IPS-18a (cell line): ENCODE results near the gene SGK1.
"Not testable (repeated sequence)": the region's sequence is repeated elsewhere in the genome, so short reads cannot be mapped to it uniquely, and the experiment has no call there.

Source experiments
- H3K27ac ChIP-seq: one replicate; pipeline ENCODE4 v1.5.1; 2013; ENCODE audit warnings: low read length
- H3K27me3 ChIP-seq: one replicate; pipeline ENCODE4 v1.6.1; 2013; ENCODE audit warnings: mild to moderate bottlenecking, low read length; ENCODE audit not compliant: control insufficient read depth, insufficient read depth
- H3K36me3 ChIP-seq: one replicate; pipeline ENCODE4 v1.6.1; 2013; ENCODE audit warnings: low read depth, low read length; ENCODE audit not compliant: control insufficient read depth
- H3K4me1 ChIP-seq: one replicate; pipeline ENCODE4 v1.6.1; 2013; ENCODE audit warnings: low read depth, low read length; ENCODE audit not compliant: control insufficient read depth
- H3K4me3 ChIP-seq: one replicate; pipeline ENCODE4 v1.5.1; 2013; ENCODE audit warnings: low read length
- H3K9ac ChIP-seq: one replicate; pipeline ENCODE4 v1.6.1; 2013; ENCODE audit warnings: mild to moderate bottlenecking, low read length, moderate library complexity
- H3K9me3 ChIP-seq: one replicate; pipeline ENCODE4 v1.6.1; 2013; ENCODE audit warnings: low read depth, low read length; ENCODE audit not compliant: control insufficient read depth

The SGK1 gene

DNA sequence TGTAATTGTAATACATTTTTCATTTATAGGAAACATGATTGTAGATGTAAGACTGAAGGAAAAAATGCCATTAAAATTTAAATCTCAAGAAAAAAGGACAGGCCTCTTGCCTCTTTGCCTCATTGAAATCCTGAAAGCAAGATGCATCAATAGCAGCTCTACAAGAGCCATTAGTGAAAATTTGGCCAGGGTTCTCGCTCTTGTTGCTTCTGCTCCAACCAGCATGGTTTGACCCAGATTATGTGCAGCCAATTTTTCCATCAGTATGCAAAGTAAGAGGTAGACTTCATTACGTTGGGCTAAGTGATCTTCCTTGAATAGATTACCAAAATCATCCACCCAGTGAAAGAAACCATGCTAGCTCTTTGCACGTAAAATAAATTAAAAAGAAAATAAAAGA is 106.6 kb downstream of the SGK1 start:
- Histone ChIP-seq H3K9ac (no peak overlapping the region), H3K36me3 (no peaks in the 10 kb centered on the region), H3K4me1 (no peaks in the 10 kb centered on the region), H3K27ac (no peak overlapping the region), H3K4me3 (no peak overlapping the region), H3K27me3 (no peaks in the 10 kb centered on the region), H3K9me3 (no peaks in the 10 kb centered on the region)

DNA sequence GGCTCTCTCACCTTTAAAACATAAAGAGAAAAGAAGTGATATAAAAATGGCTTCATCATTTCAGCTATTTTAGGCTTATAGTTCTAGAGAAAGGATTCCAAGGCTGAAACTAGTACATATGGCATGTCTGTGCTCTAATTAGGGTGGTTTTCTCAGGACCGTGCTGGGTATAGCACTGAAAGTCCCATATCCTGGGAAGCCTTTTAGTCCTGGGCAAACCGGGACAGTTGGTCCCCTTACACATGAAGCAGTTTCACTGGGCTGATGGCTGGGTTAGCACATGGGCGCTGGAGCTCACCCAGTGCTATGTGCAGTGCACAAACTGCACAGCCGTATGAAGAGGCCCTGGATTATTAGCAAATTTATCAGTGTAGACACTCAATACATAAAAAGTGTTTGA is 110.5 kb downstream of the SGK1 start:
- peaks cover 5% of the 10 kb centered on the region for H3K9me3 ChIP-seq
- no peak overlapping the region for H3K4me3 ChIP-seq
- H3K4me1 ChIP-seq: no peaks in the 10 kb centered on the region
- H3K9ac ChIP-seq: no peak overlapping the region
- H3K36me3 ChIP-seq: no peaks in the 10 kb centered on the region
- no peaks in the 10 kb centered on the region for H3K27me3 ChIP-seq
- H3K27ac ChIP-seq: no peak overlapping the region

GRCh38 chr6:134205366-134205765 is 112.5 kb downstream of the SGK1 start:
- H3K9ac ChIP-seq: no peak overlapping the region
- H3K27me3 ChIP-seq: no peaks in the 10 kb centered on the region
- no peak overlapping the region for H3K27ac ChIP-seq
- H3K36me3 ChIP-seq: no peaks in the 10 kb centered on the region
- no peaks in the 10 kb centered on the region for H3K4me1 ChIP-seq
- H3K9me3 ChIP-seq: peaks cover 5% of the 10 kb centered on the region
- H3K4me3 ChIP-seq: no peak overlapping the region

GRCh38 chr6:134204759-134205158 is 113.2 kb downstream of the SGK1 start:
- not testable (repeated sequence) for H3K9ac ChIP-seq, H3K27me3 ChIP-seq, H3K27ac ChIP-seq, H3K9me3 ChIP-seq, H3K4me1 ChIP-seq, H3K36me3 ChIP-seq, H3K4me3 ChIP-seq

GRCh38 chr6:134204031-134204430 is 113.9 kb downstream of the SGK1 start:
- H3K9me3 ChIP-seq: peaks cover 5% of the 10 kb centered on the region
- no peak overlapping the region for H3K9ac ChIP-seq
- no peaks in the 10 kb centered on the region for H3K27me3 ChIP-seq
- no peak overlapping the region for H3K4me3 ChIP-seq
- no peaks in the 10 kb centered on the region for H3K36me3 ChIP-seq
- H3K4me1 ChIP-seq: no peaks in the 10 kb centered on the region
- H3K27ac ChIP-seq: no peak overlapping the region

DNA sequence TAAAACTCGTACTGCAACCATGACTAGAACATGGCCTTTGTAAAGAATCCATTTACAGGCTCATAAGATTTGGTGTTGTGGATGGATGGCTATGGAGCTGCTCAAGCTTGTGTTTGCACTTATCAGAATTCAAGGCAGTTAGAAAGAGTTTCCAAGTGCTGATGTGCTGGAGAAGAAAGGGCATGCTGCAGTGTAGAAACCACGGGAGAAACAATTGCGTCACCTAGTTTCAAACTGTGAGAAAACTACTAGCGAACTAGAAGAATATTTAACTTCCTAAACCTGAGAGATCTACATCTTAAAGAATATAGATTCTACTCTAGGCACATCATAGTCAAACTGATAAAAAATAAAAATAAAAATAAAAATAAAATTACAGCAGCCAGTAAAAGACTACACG is 116.2 kb downstream of the SGK1 start:
- H3K9ac ChIP-seq: no peak overlapping the region
- H3K4me3 ChIP-seq: no peak overlapping the region
- no peaks in the 10 kb centered on the region for H3K27me3 ChIP-seq
- H3K4me1 ChIP-seq: no peaks in the 10 kb centered on the region
- no peak overlapping the region for H3K27ac ChIP-seq
- H3K36me3 ChIP-seq: no peaks in the 10 kb centered on the region
- peaks cover 5% of the 10 kb centered on the region for H3K9me3 ChIP-seq

DNA sequence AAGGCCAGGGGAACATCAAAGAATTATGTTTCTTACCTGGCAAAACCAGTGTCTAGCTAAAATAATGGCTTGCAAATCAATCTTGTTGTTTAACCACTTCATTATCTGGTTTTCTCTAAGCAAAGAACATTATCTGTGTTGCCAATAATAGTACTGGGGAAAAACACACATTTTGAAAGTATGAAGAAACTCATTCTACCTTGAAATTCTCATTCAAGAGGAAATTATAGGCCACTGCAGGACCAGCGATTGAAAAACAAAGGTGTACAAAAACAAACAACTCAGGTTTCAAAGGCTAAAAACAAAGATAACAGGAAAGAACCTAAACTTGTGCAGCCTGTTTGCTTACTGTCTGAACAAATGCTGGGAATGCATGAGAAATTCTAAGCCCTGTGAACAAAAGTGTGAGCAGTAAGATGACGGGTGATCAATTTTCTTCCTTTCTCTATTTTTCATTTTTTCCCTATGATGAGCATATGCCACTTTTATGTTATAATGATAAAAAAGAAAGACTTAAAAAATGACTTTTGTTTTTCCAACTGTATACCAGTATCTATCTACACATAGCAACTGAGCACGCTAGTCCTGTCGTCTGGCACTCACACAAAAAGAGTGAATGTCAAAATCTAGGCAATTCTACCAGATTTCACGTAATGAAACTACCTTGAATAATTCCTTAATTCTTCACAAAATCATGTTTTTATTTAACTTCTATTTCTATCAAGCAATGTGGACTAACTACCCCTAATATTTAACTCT is 117.9 kb downstream of the SGK1 start:
- Histone ChIP-seq H3K27me3 (no peaks in the 10 kb centered on the region), H3K4me3 (no peak overlapping the region), H3K9ac (no peak overlapping the region), H3K36me3 (no peaks in the 10 kb centered on the region), H3K4me1 (no peaks in the 10 kb centered on the region), H3K27ac (no peak overlapping the region), H3K9me3 (peaks cover 5% of the 10 kb centered on the region)

- no peak overlapping the region for H3K4me3 ChIP-seq
- no peaks in the 10 kb centered on the region for H3K36me3 ChIP-seq
- no peaks in the 10 kb centered on the region for H3K9me3 ChIP-seq
- no peak overlapping the region for H3K9ac ChIP-seq
- H3K4me1 ChIP-seq: peaks cover 4% of the 10 kb centered on the region
- no peaks in the 10 kb centered on the region for H3K27me3 ChIP-seq
- H3K27ac ChIP-seq: no peak overlapping the region
Measured at GRCh38 chr6:134198093-134198492, 119.8 kb downstream of the SGK1 start.

- not testable (repeated sequence) for H3K27ac ChIP-seq, H3K36me3 ChIP-seq, H3K4me3 ChIP-seq, H3K9ac ChIP-seq, H3K4me1 ChIP-seq, H3K27me3 ChIP-seq, H3K9me3 ChIP-seq
Measured at GRCh38 chr6:134197685-134198084, 120.2 kb downstream of the SGK1 start.

GRCh38 chr6:134196568-134197193 is 121.2 kb downstream of the SGK1 start:
- Histone ChIP-seq H3K27me3 (no peaks in the 10 kb centered on the region), H3K27ac (no peak overlapping the region), H3K9me3 (no peaks in the 10 kb centered on the region), H3K36me3 (no peaks in the 10 kb centered on the region), H3K9ac (no peak overlapping the region), H3K4me3 (no peak overlapping the region), H3K4me1 (peaks cover 8% of the 10 kb centered on the region)

- no peak overlapping the region for H3K4me3 ChIP-seq
- H3K27me3 ChIP-seq: no peaks in the 10 kb centered on the region
- no peaks in the 10 kb centered on the region for H3K36me3 ChIP-seq
- H3K27ac ChIP-seq: no peak overlapping the region
- H3K4me1 ChIP-seq: peaks cover 8% of the 10 kb centered on the region
- H3K9me3 ChIP-seq: no peaks in the 10 kb centered on the region
- no peak overlapping the region for H3K9ac ChIP-seq
Measured at GRCh38 chr6:134195985-134196384, 121.9 kb downstream of the SGK1 start.
